Endothelial cell of umbilical vein (primary cell): Measurements from ENCODE around the gene MAN2B2.

ENCODE experiments used
- CTCF ChIP-seq, 2 donors: IDR thresholded peaks; 1 replicate in 1 of 2; 2 replicates in 1 of 2; pipeline ENCODE4 v1.5.1; 2011; ENCODE audit warnings: low read length in 2 of 2, mild to moderate bottlenecking in 2 of 2, moderate library complexity in 2 of 2, control low read depth in 1 of 2, inconsistent platforms in 1 of 2, low read depth in 1 of 2; ENCODE audit not compliant: insufficient read depth in 1 of 2; ENCODE audit errors: extremely low read depth in 1 of 2
- EZH2 ChIP-seq: IDR thresholded peaks from 2 replicates; pipeline ENCODE4 v1.6.1; 2012; ENCODE audit warnings: borderline replicate concordance, low read depth, mild to moderate bottlenecking, moderate library complexity, low read length, inconsistent platforms; ENCODE audit not compliant: severe bottlenecking
- FOS ChIP-seq: IDR thresholded peaks from 2 replicates; pipeline ENCODE4 v1.6.1; 2011; ENCODE audit warnings: mild to moderate bottlenecking, low read length, moderate library complexity, borderline replicate concordance; ENCODE audit not compliant: insufficient read depth
- JUN ChIP-seq: IDR thresholded peaks from 2 replicates; pipeline ENCODE4 v1.6.1; 2011; ENCODE audit warnings: borderline replicate concordance, low read depth; ENCODE audit not compliant: insufficient read length, insufficient read depth
- POLR2A ChIP-seq: IDR thresholded peaks from 2 replicates; pipeline ENCODE4 v1.6.1; 2012; ENCODE audit warnings: low read depth, mild to moderate bottlenecking, control low read depth, low read length
- POLR2AphosphoS5 ChIP-seq: IDR thresholded peaks from 2 replicates; pipeline ENCODE4 v1.6.1; 2012; ENCODE audit warnings: low read depth, mild to moderate bottlenecking, control low read depth, low read length, moderate library complexity; ENCODE audit not compliant: insufficient read depth
- TF ChIP-seq, protein P1 (sequence below): IDR thresholded peaks from 2 replicates; pipeline ENCODE4 v1.6.1; 2011; ENCODE audit not compliant: insufficient read depth, insufficient read length

GRCh38 chr4:6556263-6556662, 18.7 kb upstream of the MAN2B2 start:
- no peak for TF ChIP-seq CTCF (IDR thresholded peaks at IDR 0.05; ENCODE audit: extremely low read depth in 1 of 2, insufficient read depth in 1 of 2, low read depth in 1 of 2, low read length in 2 of 2)
- TF ChIP-seq, protein P1, sequence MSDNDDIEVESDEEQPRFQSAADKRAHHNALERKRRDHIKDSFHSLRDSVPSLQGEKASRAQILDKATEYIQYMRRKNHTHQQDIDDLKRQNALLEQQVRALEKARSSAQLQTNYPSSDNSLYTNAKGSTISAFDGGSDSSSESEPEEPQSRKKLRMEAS: no peak
- no peak for TF ChIP-seq POLR2AphosphoS5
- TF ChIP-seq POLR2A: no peak
- TF ChIP-seq EZH2: no peak
- no peak for TF ChIP-seq FOS
- TF ChIP-seq JUN: no peak
